Left renal cortex interstitium (tissue), 4 donors: Measurements from ENCODE around the gene TMEM100. TPM values are rescaled to one million over a fixed set of nuclear protein-coding genes. Genes with fewer than 3 reads are reported as not detected.
A peak's percentile ranks its signal among the peaks of the same experiment; 100 is the strongest.

Experiments used
- DNase-seq, 4 donors: peaks; one replicate each; pipeline ENCODE4 v3.0.0-alpha.2; 2013; ENCODE audit warnings: low read depth in 4 of 4, low spot score in 2 of 4, missing footprints in 1 of 4
- polyA plus RNA-seq, 4 donors: library from polyadenylated mRNA; unstranded; fragments of 120-200 nt; gene quantifications; one replicate each; pipeline ENCODE4 v1.2.1, GENCODE V29; 2013; ENCODE audit not compliant: insufficient read length in 4 of 4

Gene TMEM100
- polyA plus RNA-seq, 4 donors, result 66.1 to 73.6 (median 68.0) TPM

DNA sequence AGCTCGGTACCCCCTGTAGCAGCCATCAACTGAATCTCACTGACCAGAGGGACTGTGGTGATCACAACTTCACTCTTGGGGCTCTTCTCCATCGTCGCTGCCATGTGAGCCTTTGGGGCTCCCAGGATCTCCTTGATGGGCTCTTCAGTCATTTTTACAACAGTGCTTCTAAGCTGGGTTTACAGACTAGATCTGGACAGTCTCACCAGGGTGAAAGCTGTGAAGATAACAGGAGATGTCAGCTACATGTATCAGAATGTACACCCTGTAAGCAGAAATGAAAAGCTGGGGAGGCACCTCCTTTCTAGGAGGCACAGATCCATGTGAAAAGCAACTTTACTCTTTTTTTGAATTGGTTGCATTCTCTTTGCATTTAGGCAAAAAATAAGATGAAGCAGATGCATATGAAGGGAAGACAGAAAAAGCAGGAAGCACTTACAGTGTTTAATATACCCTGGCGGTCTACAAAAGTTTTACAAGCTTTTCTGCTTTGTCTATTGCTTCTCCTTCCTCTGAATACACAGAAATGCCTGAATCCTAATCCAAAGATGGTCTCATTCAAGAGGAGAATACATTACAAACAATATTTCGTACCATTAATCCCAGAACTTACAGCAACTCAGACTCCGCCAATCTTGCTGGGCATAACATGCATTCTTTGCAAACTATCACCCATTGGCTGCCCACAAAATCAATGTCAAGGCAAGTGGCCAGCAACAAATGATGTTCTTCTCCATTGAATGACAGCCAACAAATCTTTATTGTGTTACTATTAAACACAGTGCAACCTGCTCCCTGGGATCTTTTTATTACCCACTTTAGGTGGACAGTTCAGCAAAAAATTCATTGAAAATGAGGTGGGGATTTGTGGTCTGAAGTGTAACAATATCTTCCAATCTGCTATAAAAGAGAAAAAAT is 1.5 kb downstream of the TMEM100 start:
- DNase-seq, result no peak

DNA sequence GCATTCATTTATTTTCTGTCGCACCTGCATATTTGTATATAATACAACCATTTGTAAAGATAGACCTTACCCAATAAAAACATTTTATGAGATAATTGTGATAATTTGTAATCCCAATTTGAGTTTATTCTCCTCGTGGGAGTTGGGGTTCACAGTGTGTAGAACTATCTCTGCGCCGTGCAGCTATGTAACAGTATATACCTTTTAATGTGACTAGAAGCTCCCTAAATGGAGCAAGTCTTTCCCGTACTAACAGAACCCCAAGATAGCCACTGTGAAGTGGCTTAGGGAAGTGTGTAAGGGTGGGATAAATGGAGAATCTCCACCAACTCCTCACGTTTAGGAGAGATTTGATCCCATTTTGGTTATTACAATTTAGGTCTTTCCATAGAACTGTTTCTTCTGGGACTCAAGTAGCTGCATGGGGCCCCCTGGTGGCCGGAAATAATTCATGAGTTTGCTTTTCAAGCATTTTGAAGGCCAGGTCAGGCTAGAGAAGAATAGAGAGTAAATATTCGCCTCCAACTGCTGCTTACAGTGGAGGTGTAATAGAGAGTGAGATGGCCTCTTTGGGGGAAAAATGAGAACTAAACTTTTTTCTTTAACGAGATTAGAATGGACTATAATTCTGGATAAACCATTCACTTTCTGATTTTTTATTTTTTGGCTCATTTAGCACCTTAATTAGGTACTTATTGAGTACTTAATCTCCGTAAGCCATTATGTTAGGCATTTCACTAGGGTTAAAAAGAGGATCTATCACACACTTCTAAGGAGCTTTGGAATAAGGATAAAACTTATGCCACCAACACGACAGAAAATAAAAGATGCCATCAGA is 4.5 kb downstream of the TMEM100 start:
- DNase-seq, result peak in 2 of 4 donors; percentile 72 to 83

DNA sequence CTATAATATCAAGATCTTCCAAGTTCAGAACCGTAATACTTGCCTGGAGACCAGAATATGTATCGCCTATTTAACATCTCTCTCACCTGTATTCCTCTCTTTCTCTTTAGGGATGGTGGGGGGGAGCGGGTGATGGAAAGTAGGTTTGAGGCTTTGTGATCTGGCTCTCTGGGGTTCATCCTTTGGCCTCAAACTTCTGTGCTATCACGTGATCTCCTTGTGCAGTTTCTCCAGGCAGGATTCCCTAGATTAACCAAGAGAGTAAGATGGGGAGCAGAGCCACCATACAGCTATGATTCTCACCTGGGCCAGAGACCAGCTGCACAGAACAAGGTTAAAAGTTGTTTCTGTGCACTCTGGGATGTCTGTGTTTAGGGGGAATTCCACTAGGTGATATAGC is 5.2 kb downstream of the TMEM100 start:
- DNase-seq, result no peak

DNA sequence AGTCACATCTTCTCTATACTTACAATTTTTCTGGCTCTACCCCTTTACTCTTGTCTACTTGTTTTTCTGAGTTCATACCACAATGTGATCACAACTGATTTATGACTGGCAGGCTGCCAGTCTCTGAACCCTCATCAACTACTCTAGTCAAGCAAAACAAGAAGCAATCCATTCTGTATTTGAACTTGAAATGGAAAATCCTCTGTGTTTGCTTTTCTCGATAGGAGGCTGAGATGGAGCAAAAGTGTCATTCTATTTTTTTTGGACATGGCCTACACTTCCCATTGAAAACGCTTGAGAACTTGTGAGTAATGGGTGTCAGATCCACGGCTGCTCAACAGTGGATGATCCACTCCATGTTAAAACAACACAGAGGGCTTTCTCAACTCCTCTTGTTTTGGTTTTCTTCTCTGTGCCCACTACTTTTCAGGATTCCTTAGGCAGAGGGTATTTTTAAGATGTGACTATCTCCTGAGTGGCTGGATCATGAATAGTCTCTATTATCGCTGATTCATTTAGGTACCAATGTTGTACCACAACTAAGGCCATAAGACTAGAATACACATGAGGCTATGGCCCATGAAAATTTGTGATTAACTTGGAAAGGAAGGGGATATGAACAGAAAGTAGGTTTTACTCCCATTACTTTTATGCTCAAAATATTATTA is 11.7 kb downstream of the TMEM100 start:
- no peak for DNase-seq

DNA sequence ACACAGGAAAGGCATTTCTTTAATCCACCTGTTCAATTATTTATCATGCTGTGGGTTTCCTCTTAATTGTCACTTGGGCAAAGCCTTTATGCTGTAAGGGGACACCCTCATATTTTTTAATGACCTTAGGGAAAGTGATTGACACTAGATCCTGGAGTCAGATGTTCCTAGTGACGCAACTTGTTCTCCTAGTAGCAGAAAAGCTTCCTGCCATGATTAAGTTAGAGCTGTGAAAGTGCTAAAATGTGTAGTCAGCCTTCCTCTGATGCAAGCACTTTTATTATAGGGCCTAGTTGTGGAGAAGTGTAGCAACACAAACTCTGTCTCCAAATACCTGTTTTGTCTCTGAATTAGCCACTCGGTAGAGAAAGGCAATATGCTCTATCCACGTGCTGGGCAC is 12.3 kb downstream of the TMEM100 start:
- no peak for DNase-seq

DNA sequence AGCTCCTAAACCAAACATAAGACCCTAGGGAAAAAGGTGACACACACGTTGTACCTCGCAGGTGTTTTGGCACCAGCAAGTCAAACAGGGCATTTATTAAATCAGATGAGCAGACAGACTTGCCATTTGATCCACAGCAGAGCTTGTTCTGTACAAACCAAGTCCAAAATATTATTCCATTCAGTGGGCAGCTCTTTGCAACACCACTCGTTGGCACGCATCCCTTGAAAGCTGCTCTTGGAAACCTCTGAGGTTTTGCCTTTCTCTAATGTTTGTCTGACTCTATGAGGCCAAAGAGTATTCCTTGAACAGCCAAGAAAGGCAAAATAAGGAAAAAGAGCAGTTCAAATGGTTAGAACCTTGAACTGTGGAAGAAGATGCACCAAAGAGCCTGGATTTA is 12.7 kb downstream of the TMEM100 start:
- no peak for DNase-seq

GRCh38 chr17:55709440-55709839 is 13.2 kb downstream of the TMEM100 start:
- no peak for DNase-seq

DNA sequence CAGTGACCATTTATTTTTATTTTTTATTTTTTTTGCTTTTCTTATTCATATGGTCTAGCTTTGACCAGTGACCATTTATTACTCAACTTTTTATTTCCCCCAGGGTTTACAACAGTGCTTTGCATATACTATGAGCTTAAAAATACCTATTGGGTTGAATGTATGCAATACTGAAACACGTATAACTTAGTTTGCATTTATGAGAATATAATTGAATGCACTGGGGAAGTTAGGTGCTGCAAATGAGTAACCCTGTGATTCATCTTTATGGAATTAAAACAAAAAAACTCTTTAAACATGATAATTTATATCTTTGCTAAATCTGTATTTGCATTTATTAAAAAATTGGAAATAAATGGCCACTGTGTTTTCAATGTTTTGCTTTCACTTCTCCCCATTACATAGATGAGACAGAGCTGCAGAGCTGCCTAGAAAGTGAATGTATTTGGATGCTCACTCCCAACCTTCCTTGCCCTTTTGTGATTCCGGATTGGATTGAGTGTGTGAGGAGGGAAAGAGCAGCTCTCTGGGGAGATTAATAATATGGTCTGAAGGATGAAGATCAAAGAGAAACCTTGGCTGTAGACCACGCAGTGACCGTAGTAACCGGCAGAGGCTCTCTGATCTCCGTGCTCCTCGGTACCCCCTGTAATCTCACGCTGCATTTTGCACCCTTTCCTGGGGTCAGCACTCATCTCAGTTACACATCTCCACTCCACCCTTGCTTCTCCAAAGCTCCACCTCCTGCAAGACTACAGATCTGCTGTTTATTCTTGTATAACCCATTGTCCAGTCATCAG is 14.3 kb downstream of the TMEM100 start:
- DNase-seq, result no peak

DNA sequence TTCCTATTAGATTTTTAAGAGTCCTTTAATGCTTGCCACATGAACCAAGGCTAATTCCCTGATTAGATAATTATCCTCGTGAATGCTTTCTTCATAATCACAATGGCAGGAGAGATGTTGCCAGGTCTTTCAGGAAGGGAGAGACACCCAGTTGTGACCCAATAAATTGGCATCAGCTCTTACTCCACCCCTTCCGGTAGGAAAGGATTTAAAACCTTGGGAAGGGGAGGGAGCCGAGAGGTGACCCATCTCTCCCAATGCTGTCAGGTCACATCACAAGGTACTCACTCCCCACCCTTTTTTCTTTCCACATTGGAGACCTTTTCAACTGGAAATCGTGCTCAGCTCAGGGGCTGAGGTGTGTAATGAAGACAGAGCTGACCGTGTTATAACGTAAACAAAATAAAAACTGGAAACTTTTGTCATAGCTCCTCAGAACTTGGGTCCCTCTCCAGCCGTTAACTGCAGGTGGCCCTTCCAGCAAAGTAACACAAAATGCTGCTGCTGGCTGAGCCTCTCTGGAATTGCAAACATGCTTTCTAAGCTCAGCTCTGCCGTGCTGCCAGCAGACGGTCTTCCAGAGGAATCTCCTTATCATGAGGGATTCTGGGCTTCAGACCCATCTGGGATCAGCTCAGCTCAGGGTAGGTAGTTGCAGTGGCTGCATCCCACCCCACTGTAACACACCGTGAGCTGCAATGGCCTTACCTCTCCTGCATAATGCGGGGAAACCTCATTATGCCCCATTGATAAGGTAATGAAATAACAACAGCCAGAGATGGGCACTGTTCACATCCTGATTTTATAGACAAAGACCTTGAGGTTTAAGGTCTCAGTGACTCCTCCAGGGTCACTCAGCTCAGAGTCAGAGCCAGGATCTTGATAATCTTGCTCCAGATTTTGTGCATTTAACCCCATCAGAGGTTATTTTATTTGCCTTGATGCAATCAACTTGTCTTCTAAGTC is 15.6 kb downstream of the TMEM100 start:
- no peak for DNase-seq

DNA sequence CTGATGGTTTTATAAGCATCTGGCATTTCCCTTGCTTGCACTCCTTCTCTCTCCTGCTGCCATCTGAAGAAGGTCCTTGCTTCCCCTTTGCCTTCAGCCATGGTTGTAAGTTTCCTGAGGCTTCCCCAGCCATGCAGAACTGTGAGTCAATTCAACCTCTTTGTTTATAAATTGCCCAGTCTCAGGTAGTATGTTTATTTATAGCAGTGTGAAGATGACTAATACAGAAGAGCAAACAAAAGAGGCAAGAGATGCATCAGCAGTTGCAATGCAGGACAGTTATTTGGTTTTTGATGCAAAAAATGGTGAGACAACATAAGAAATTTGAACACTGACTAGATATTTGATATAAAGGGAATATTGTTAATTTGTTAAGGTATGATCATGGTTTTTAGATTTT is 16.8 kb downstream of the TMEM100 start:
- no peak for DNase-seq

DNA sequence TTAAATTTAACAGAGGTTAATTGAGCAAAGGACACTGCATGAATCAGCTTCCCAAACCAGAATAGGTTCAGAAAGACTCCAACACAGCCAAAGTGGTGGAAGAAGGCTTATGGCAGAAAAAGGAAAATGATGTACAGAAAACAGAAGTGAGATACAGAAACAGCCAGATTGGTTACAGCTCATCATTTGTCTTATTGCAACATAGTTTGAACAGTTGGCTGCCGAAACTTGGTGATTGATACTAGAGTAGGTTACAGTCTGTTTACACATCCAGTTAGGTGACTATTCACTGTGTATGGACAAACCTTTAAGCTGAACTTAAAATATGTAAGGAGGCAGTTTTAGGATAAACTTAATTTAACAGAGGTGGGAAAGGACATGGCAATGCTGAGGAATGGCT is 18.3 kb downstream of the TMEM100 start:
- DNase-seq, result no peak

DNA sequence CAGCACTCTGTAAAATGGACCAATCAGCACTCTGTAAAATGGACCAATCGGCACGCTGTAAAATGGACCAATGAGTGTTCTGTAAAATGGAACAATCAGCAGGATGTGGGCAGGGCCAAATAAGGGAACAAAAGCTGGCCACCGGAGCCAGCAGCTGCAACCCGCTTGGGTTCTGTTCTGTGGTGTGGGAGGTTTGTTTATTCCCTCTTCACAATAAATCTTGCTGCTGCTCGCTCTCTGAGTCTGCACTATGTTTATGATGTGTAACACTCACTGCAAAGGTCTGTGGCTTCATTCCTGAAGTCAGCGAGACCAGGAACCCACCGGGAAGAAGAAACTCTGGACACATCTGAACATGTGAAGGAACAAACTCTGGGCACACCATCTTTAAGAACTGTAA is 20.5 kb downstream of the TMEM100 start:
- DNase-seq, result no peak

GRCh38 chr17:55699181-55699860 is 23.3 kb downstream of the TMEM100 start:
- peak in 1 of 4 donors; percentile 60 for DNase-seq

- DNase-seq, result no peak
Measured at GRCh38 chr17:55694286-55694910, 28.3 kb downstream of the TMEM100 start.

DNA sequence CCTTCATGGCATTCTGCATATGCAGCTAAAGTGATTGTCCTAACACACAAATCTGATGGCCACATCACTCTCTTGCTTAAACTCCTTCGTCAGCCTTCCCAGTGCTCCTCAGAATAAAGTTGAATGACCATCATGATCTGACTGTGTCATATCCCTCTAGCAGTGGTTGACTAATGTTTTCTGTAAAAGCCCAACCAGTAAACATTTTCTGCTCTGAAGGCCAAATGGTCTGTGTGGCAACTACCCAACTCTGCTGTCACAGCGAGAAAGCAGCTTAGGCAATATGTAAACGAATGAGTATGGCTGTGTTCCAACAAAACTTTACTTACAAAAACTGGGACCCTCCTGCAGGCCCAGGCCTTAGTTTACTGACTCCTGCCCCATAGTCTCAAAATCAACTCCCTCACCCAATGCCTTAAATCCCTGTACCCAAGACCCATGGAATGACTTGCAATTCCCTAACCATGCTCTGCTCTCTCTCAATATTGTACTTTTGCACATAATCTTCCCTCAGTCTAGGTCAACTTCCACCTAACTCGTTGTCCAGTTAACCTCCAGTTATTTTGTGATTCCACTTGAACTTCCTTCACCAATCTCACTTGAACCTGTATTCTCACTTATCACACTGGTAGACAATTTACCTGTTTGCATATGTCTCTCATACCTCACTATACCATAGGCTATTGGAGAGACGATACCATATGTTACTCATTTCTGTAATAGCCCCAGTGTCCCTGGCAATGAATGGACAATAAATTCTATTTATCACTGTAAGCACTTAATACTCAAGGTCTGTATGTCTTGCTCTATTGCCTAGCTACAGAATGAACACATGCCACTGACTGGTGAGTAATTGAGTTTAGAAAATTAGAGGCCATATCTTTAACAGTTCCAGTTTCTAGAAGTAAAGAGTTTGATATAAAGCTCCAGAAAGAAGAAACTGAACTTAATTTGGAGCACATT is 29.1 kb downstream of the TMEM100 start:
- DNase-seq, result no peak

- no peak for DNase-seq
Measured at GRCh38 chr17:55692276-55692675, 30.4 kb downstream of the TMEM100 start.

GRCh38 chr17:55691666-55692065 is 31.0 kb downstream of the TMEM100 start:
- DNase-seq, result no peak
